Sigmoid colon (tissue), 7 donors: ENCODE results near the gene BGN. TPM values are rescaled to one million over a fixed set of nuclear protein-coding genes. Genes with fewer than 3 reads are reported as not detected.

Experiments used
- DNase-seq: peaks from one replicate; pipeline ENCODE4 v3.0.0-alpha.2; 2019
- H3K27ac ChIP-seq, 4 donors: fragments of 200-600 bp; sonication (generic); one replicate each; pipeline ENCODE4 v1.5.1; 2016 to 2019; ENCODE audit warnings: mild to moderate bottlenecking in 1 of 4
- H3K27me3 ChIP-seq, 3 donors: fragments of 200-600 bp; sonication (generic); one replicate each; pipeline ENCODE4 v1.5.1; 2019; ENCODE audit warnings: mild to moderate bottlenecking in 1 of 3
- H3K36me3 ChIP-seq, 4 donors: fragments of 200-600 bp; sonication (generic); one replicate each; pipeline ENCODE4 v1.5.1; 2016 to 2019
- H3K4me1 ChIP-seq, 4 donors: fragments of 200-600 bp; sonication (generic); one replicate each; pipeline ENCODE4 v1.5.1; 2017 to 2019
- H3K4me3 ChIP-seq, 4 donors: fragments of 200-600 bp; sonication (generic); one replicate each; pipeline ENCODE4 v1.5.1; 2017 to 2019; ENCODE audit warnings: mild to moderate bottlenecking in 2 of 4, moderate library complexity in 1 of 4
- H3K9me3 ChIP-seq, 4 donors: fragments of 200-600 bp in 3 of 4; sonication (generic) in 3 of 4; one replicate each; pipeline versions ENCODE4 v1.5.1 to v1.6.1; 2013 to 2019
- CTCF ChIP-seq, 4 experiments: fragments of 450-650 bp in 3 of 4; fragments of 200-600 bp in 1 of 4; IDR thresholded peaks; one replicate each; pipeline ENCODE4 v1.5.1; 2016 to 2019; ENCODE audit warnings: antibody characterized with exemption in 4 of 4, mild to moderate bottlenecking in 3 of 4, moderate library complexity in 2 of 4
- EP300 ChIP-seq, 4 donors: sonication (generic); formaldehyde crosslinking; IDR thresholded peaks; one replicate each; pipeline ENCODE4 v1.6.1; 2017; ENCODE audit warnings: antibody characterized with exemption in 4 of 4
- POLR2A ChIP-seq, 2 donors: fragments of 450-650 bp; IDR thresholded peaks; one replicate each; pipeline ENCODE4 v1.6.1; 2016; ENCODE audit warnings: antibody characterized with exemption in 2 of 2, mild to moderate bottlenecking in 2 of 2, moderate library complexity in 2 of 2
- POLR2AphosphoS5 ChIP-seq, 4 donors: sonication (generic); formaldehyde crosslinking; IDR thresholded peaks; one replicate each; pipeline ENCODE4 v1.6.1; 2017; ENCODE audit warnings: antibody characterized with exemption in 4 of 4
- WGBS, 2 donors: extraction: QIAGEN DNeasy Blood & Tissue Kit; methylation state at CpG; one replicate each; pipeline ENCODE4 v1.1.7; 2013; 5-methylcytosine and 5-hydroxymethylcytosine counted together
- intact Hi-C: fragments of 100-400 bp; cut with DNase I; formaldehyde crosslinking; loops from one replicate; pipeline ENCODE4 v1.15.1; 2023
- polyA plus RNA-seq, 3 donors: library from polyadenylated mRNA; stranded (reverse); fragments of 200-250 nt; gene quantifications; one replicate each; pipeline ENCODE4 v1.2.3, GENCODE V29; 2013
- total RNA-seq, 4 donors: library from RNA; depleted of rRNA; stranded (reverse); fragments of >200 nt; gene quantifications; one replicate each; pipeline ENCODE4 v1.1.0, GENCODE V29; 2016
- donor health status: healthy with polysubstance abuse.
- donor health status: Bipolar disorder and iron deficiency.
- donor health status: healthy.

BGN gene
- total and polyA plus RNA-seq, 7 donors = 1.8 to 181 (median 9.0) TPM

GRCh38 chrX:153450114-153450948, 44.4 kb upstream of the BGN start:
- no peak for TF ChIP-seq POLR2AphosphoS5 (IDR thresholded peaks at IDR 0.05)
- TF ChIP-seq CTCF (IDR thresholded peaks at IDR 0.05) = no peak
- no peak for TF ChIP-seq POLR2A (IDR thresholded peaks at IDR 0.05)
- TF ChIP-seq EP300 (IDR thresholded peaks at IDR 0.05) = no peak
- H3K9me3 ChIP-seq = no peaks in the 10 kb centered on the region
- no peak for DNase-seq
- no peaks in the 10 kb centered on the region for H3K27me3 ChIP-seq
- no peak overlapping the region for H3K4me3 ChIP-seq
- WGBS, 2 donors = 96 to 97% methylated on average over 26 of the region's 26 CpGs
- H3K36me3 ChIP-seq = peaks cover 0 to 12% (median 0%) of the 10 kb centered on the region in 4 donors
- H3K27ac ChIP-seq = no peak overlapping the region
- H3K4me1 ChIP-seq = no peaks in the 10 kb centered on the region
- intact Hi-C loops = no loop called here

DNA sequence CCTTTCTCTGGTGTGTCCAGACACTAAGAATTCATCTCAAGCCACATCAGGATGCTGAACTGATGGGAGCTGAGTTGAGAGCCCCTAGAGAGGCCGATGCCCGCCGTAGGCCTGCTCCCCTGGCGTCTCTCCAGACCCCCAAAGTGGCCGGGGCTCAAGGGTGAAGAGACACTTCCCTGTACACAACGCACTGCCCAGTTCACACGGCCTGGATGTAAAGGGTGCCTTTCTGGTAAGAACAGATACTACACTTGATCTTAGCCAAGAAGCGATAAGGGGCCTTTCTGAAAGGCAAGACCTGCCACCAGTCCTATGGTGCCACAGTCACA, 43.9 kb upstream of the BGN start:
- DNase-seq = no peak
- Histone ChIP-seq H3K27ac (no peak overlapping the region), H3K9me3 (no peaks in the 10 kb centered on the region), H3K4me1 (no peaks in the 10 kb centered on the region), H3K4me3 (no peak overlapping the region), H3K36me3 (peaks cover 0 to 12% (median 0%) of the 10 kb centered on the region in 4 donors), H3K27me3 (no peaks in the 10 kb centered on the region)
- intact Hi-C loops = no loop called here
- no peak for TF ChIP-seq POLR2AphosphoS5 (IDR thresholded peaks at IDR 0.05)
- 94% methylated on average over 8 of the region's 8 CpGs for WGBS, 2 donors

DNA sequence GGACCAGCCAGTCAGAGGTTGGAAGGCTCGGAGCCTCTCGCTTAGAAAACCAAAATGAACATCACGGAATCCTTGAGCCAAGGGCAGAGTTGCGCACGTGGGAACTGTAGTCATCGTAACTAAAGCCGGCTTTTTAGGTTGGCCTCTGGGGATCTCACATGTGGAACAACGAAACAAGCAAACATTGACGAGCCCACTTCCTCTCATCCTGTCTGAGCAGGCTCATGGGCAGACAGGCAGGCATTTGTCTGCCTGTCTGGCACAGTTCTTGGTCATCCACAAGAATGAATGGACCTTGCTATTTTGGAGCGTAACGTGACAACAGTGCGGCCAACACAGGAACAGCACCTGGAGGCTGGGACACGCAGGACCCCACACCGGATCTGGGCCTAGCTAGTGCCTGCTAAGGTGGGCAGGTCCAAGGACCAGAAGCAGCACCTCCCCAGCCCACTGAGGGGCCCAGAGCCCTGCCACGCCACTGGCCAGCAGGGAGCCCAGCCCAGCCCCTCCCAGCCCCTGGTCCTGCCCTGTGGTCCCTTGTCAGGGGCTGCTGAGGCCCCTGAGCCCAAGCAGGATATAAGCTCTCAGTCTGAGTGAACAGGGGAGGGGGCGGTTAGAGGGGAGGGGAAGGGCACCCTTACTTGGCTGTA, 39.8 kb upstream of the BGN start:
- H3K27ac ChIP-seq = no peak overlapping the region
- H3K4me1 ChIP-seq = peaks cover 0 to 6% (median 0%) of the 10 kb centered on the region in 4 donors
- intact Hi-C loops = no loop called here
- no peak overlapping the region for H3K4me3 ChIP-seq
- peaks cover 0 to 17% (median 0%) of the 10 kb centered on the region in 4 donors for H3K36me3 ChIP-seq
- TF ChIP-seq POLR2AphosphoS5 (IDR thresholded peaks at IDR 0.05) = no peak
- TF ChIP-seq EP300 (IDR thresholded peaks at IDR 0.05) = no peak
- TF ChIP-seq POLR2A (IDR thresholded peaks at IDR 0.05) = no peak
- TF ChIP-seq CTCF (IDR thresholded peaks at IDR 0.05) = no peak
- WGBS, 2 donors = 95 to 97% methylated on average over 16 of the region's 16 CpGs
- no peak for DNase-seq
- no peaks in the 10 kb centered on the region for H3K9me3 ChIP-seq
- no peaks in the 10 kb centered on the region for H3K27me3 ChIP-seq

DNA sequence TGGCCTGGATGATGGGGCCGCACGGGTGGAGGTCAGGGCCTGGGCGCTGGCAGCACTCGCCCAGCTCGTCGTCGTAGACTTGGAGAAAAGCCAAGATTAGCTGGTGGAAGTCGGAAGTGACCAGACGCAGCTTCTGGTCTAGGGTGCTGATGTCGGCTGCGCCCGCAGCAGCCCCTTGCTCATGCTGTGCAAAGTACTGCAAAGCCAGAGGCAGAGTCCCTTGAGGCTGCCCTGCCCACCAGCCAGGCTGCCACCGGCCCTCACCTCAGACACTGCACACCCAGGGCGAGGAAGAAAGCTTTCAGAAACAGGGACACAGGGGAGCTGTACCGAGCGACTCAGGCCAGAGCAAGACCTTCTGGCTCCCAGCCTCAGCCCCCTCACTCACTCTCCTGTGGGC, 39.2 kb upstream of the BGN start:
- intact Hi-C loops = no loop called here
- Histone ChIP-seq H3K27me3 (no peaks in the 10 kb centered on the region), H3K4me1 (peaks cover 0 to 6% (median 0%) of the 10 kb centered on the region in 4 donors), H3K9me3 (no peaks in the 10 kb centered on the region), H3K27ac (no peak overlapping the region), H3K36me3 (peaks cover 0 to 17% (median 0%) of the 10 kb centered on the region in 4 donors), H3K4me3 (no peak overlapping the region)
- DNase-seq = no peak
- no peak for TF ChIP-seq POLR2AphosphoS5 (IDR thresholded peaks at IDR 0.05)
- no peak for TF ChIP-seq POLR2A (IDR thresholded peaks at IDR 0.05)
- no peak for TF ChIP-seq CTCF (IDR thresholded peaks at IDR 0.05)
- no peak for TF ChIP-seq EP300 (IDR thresholded peaks at IDR 0.05)
- 90 to 92% methylated on average over 16 of the region's 16 CpGs for WGBS, 2 donors

DNA sequence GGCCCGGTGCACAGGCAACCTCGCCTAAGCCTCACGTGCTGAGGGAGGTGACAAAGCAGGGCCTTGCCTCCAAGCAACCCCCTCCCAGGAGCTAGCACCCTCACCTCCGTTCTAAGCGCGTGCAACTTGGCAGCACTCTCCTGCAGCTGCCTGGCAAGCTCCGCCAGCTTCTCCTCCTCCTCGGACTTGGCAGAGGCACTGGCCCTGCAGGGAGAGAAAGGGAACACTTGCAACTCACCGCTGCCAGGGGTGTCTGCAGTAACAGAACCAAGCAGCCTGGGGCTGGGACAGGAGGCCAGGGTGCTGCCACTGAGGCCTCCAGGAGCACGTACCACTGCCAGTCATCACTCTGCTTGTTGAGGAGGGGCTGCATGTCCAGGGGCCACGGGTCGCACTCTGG, 38.6 kb upstream of the BGN start:
- 93 to 94% methylated on average over 12 of the region's 12 CpGs for WGBS, 2 donors

More for the DNA sequence above, 38.6 kb upstream of the BGN start:
- no peak for DNase-seq
- H3K9me3 ChIP-seq = no peaks in the 10 kb centered on the region
- no peak overlapping the region for H3K4me3 ChIP-seq
- peaks cover 0 to 17% (median 0%) of the 10 kb centered on the region in 4 donors for H3K36me3 ChIP-seq
- intact Hi-C loops = no loop called here
- TF ChIP-seq POLR2A (IDR thresholded peaks at IDR 0.05) (no peak), EP300 (IDR thresholded peaks at IDR 0.05) (no peak), POLR2AphosphoS5 (IDR thresholded peaks at IDR 0.05) (no peak), CTCF (IDR thresholded peaks at IDR 0.05) (no peak)
- no peak overlapping the region for H3K27ac ChIP-seq
- H3K27me3 ChIP-seq = no peaks in the 10 kb centered on the region
- peaks cover 0 to 6% (median 0%) of the 10 kb centered on the region in 4 donors for H3K4me1 ChIP-seq
